D721Med (cell line): ENCODE measurements around the gene TNFRSF6B.
A peak's percentile ranks its signal among the peaks of the same experiment; 100 is the strongest.

Experiments
- DNase-seq: peaks from one replicate; pipeline ENCODE4 v3.0.0; 2011; ENCODE audit warnings: low spot score; ENCODE audit not compliant: insufficient read length
- FAIRE-seq: peaks from 2 replicates; lab custom pipeline; 2011; peaks lifted over from hg19 to GRCh38; lab: Jason Lieb, UNC
- CTCF ChIP-seq: IDR thresholded peaks from 2 replicates; pipeline ENCODE4 v1.5.1; 2012; ENCODE audit warnings: mild to moderate bottlenecking, control low read depth; ENCODE audit not compliant: insufficient read depth; ENCODE audit errors: missing control alignments

The TNFRSF6B gene

GRCh38 chr20:63703471-63703975 lies 7.1 kb downstream of the TNFRSF6B start:
- FAIRE-seq (no peak), DNase-seq (no peak)
- TF ChIP-seq CTCF, result no peak

- no peak for TF ChIP-seq CTCF
- DNase-seq, result no peak
- FAIRE-seq, result no peak
These were observed 7.7 kb downstream of the TNFRSF6B start for GRCh38 chr20:63703976-63704748.

DNA sequence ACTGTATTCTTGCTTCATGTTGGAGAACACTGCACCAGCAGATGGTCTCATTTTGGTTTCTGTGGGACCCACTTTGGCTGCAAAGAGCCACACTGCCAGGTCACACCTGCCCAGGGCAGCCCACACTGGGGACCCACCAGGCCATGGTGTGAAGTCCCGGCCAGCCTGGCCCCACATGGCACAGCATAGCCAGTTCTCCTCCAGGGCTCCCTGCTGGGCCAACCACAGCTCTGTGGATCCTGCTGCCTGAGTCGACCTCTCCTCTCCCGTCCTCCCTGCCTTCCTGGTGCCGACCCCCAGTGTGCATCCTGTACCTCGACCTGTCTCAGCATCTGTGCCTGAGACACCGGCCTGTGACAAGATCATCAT lies 8.3 kb downstream of the TNFRSF6B start:
- TF ChIP-seq CTCF, result no peak
- no peak for FAIRE-seq
- no peak for DNase-seq

DNA sequence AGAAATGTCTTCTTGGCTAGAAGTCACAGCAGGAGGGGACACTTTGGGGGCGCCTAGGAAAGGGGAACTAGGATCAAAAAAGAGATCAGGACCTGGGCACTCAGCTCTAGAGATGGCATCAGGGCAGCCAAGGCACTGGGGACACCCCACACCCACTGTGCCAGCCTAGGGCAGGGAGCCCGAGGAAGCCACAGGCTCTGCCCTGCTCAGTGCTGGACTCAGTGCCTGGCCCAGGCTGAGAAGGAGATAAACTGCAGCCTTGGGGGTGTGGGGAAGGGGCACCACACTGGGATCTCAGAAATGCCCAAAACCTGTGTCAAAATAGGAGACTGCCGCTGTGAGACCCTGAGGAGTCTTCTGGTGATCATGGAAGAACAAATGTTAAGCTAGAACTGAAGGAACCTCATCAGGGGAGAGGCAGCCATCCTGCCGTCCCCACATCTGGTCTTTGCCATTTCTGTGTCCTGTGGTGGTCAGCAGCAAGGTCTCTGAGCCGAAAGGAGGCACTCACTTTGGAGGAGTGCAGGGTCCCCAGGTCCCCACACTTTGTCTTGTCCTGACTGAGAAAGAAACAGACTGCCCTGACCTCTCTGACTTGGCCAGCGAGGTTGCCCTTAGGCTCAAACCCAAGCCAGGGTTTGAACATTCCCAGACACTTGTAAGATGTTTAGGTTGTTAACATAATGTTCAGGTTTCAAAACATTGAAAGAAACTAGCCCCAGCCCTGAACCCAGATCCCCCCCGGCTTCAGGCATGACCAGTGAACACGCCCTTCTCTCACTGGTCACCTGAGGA lies 9.0 kb downstream of the TNFRSF6B start:
- FAIRE-seq (no peak), DNase-seq (no peak)
- TF ChIP-seq CTCF, result no peak

GRCh38 chr20:63706027-63706695 lies 9.7 kb downstream of the TNFRSF6B start:
- TF ChIP-seq CTCF, result no peak
- DNase-seq (no peak), FAIRE-seq (no peak)

- FAIRE-seq (no peak), DNase-seq (no peak)
These were observed 10.6 kb downstream of the TNFRSF6B start for GRCh38 chr20:63706852-63707557.

More at GRCh38 chr20:63706852-63707557, 10.6 kb downstream of the TNFRSF6B start:
- peak; percentile 23 for TF ChIP-seq CTCF
